Left forelimb (tissue), 1 donor: ENCODE data around the gene NTSR1.

Source experiments
- DNase-seq: peaks from one replicate; pipeline ENCODE4 v3.0.0-alpha.2; 2018; ENCODE audit warnings: low spot score

The NTSR1 gene

GRCh38 chr20:62726276-62726675, 17.6 kb downstream of the NTSR1 start:
- no peak for DNase-seq

GRCh38 chr20:62726716-62727583, 18.3 kb downstream of the NTSR1 start:
- no peak for DNase-seq

- DNase-seq, result no peak
These were observed 19.0 kb downstream of the NTSR1 start for GRCh38 chr20:62727584-62728027.

- DNase-seq, result no peak
These were observed 19.6 kb downstream of the NTSR1 start for GRCh38 chr20:62728028-62728780.

GRCh38 chr20:62728781-62729300, 20.2 kb downstream of the NTSR1 start:
- DNase-seq, result no peak

GRCh38 chr20:62730481-62730880, 21.8 kb downstream of the NTSR1 start:
- no peak for DNase-seq

GRCh38 chr20:62732031-62732760, 23.6 kb downstream of the NTSR1 start:
- no peak for DNase-seq

- no peak for DNase-seq
These were observed 24.3 kb downstream of the NTSR1 start for GRCh38 chr20:62732842-62733525.

- DNase-seq, result no peak
These were observed 24.8 kb downstream of the NTSR1 start for GRCh38 chr20:62733526-62733842.

GRCh38 chr20:62733891-62734290, 25.3 kb downstream of the NTSR1 start:
- DNase-seq, result no peak

GRCh38 chr20:62734326-62734725, 25.7 kb downstream of the NTSR1 start:
- DNase-seq, result peak; percentile 28

GRCh38 chr20:62734881-62735280, 26.2 kb downstream of the NTSR1 start:
- no peak for DNase-seq

GRCh38 chr20:62735331-62735821, 26.7 kb downstream of the NTSR1 start:
- peak; percentile 59 for DNase-seq

GRCh38 chr20:62736026-62736406, 27.4 kb downstream of the NTSR1 start:
- DNase-seq, result peak; percentile 28

- DNase-seq, result peak; percentile 31
These were observed 27.9 kb downstream of the NTSR1 start for GRCh38 chr20:62736407-62737071.

- DNase-seq, result peak; percentile 53
These were observed 28.7 kb downstream of the NTSR1 start for GRCh38 chr20:62737271-62737811.

- peak; percentile 52 for DNase-seq
These were observed 29.6 kb downstream of the NTSR1 start for GRCh38 chr20:62738025-62738881.

- peak; percentile 58 for DNase-seq
These were observed 30.4 kb downstream of the NTSR1 start for GRCh38 chr20:62739067-62739466.

- DNase-seq, result peak; percentile 70
These were observed 31.1 kb downstream of the NTSR1 start for GRCh38 chr20:62739581-62740285.
